Left ventricle myocardium inferior (tissue), 1 donor: ENCODE results near the gene KAZN. TPM values are rescaled to one million over a fixed set of nuclear protein-coding genes. Genes with fewer than 3 reads are reported as not detected.

Experiments used
- DNase-seq: peaks from one replicate; pipeline ENCODE4 v3.0.0-alpha.2; 2020
- H3K27ac ChIP-seq: fragments of 200-600 bp; replicated peaks from 2 replicates; pipeline ENCODE4 v1.8.0; 2021
- H3K27me3 ChIP-seq: fragments of 200-600 bp; 2 replicates; pipeline ENCODE4 v1.8.0; 2021; ENCODE audit warnings: low read depth
- H3K36me3 ChIP-seq: fragments of 200-600 bp; 2 replicates; pipeline ENCODE4 v1.8.0; 2021
- H3K4me1 ChIP-seq: fragments of 200-600 bp; 2 replicates; pipeline ENCODE4 v1.8.0; 2021
- H3K4me3 ChIP-seq: fragments of 200-600 bp; 2 replicates; pipeline ENCODE4 v1.8.0; 2021; ENCODE audit warnings: mild to moderate bottlenecking, moderate library complexity
- H3K9me3 ChIP-seq: fragments of 200-600 bp; replicated peaks from 2 replicates; pipeline ENCODE4 v1.8.0; 2021
- intact Hi-C: fragments of 100-400 bp; cut with micrococcal nuclease; formaldehyde crosslinking; loops from one replicate; pipeline ENCODE4 v1.11.0; 2022
- total RNA-seq: library from RNA; stranded (reverse); fragmentation: NEBNext Ultra II Directional; extraction: Animal tissue kit (Norgen Biotek cat#: 25700); gene quantifications from one replicate; pipeline ENCODE4 v1.2.1, GENCODE V29; 2021
- TF ChIP-seq, protein P1 (sequence below): fragments of 200-600 bp; IDR thresholded peaks from 2 replicates; pipeline ENCODE4 v1.8.0; 2021; ENCODE audit warnings: antibody characterized with exemption, mild to moderate bottlenecking, borderline replicate concordance
- donor health status: DM: no; HTN: yes; CAD: no; lungs with severe emphysema.

The KAZN gene
- total RNA-seq, 1 donor from 2014 or later, result 2.2 TPM

DNA sequence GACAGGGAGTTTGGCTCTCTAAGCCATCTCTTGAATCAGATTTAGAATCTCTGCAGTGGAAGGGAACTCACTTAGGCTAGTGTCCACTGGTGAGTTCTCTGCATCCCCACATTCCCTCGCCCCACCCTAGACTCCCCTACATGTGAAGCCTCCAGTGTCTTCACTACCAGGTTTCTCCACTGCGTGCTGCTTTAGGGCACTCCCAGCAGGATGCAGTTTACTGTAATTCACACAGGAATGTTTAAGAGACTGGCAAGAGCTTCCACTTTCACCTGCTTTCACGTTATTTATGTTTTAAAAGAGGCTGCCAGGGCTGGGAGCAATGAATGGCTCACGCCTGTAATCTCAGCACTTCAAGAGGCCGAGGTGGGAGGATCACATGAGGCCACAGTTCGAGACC is 60.2 kb downstream of the KAZN start:
- no peak for DNase-seq
- H3K27ac ChIP-seq, result no peak overlapping the region
- TF ChIP-seq, protein P1, sequence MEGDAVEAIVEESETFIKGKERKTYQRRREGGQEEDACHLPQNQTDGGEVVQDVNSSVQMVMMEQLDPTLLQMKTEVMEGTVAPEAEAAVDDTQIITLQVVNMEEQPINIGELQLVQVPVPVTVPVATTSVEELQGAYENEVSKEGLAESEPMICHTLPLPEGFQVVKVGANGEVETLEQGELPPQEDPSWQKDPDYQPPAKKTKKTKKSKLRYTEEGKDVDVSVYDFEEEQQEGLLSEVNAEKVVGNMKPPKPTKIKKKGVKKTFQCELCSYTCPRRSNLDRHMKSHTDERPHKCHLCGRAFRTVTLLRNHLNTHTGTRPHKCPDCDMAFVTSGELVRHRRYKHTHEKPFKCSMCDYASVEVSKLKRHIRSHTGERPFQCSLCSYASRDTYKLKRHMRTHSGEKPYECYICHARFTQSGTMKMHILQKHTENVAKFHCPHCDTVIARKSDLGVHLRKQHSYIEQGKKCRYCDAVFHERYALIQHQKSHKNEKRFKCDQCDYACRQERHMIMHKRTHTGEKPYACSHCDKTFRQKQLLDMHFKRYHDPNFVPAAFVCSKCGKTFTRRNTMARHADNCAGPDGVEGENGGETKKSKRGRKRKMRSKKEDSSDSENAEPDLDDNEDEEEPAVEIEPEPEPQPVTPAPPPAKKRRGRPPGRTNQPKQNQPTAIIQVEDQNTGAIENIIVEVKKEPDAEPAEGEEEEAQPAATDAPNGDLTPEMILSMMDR, result no peak
- no peaks in the 10 kb centered on the region for H3K36me3 ChIP-seq
- no peak overlapping the region for H3K4me3 ChIP-seq
- intact Hi-C loops, result no loop called here
- H3K4me1 ChIP-seq, result no peaks in the 10 kb centered on the region
- no peaks in the 10 kb centered on the region for H3K9me3 ChIP-seq
- H3K27me3 ChIP-seq, result peaks cover 84% of the 10 kb centered on the region

DNA sequence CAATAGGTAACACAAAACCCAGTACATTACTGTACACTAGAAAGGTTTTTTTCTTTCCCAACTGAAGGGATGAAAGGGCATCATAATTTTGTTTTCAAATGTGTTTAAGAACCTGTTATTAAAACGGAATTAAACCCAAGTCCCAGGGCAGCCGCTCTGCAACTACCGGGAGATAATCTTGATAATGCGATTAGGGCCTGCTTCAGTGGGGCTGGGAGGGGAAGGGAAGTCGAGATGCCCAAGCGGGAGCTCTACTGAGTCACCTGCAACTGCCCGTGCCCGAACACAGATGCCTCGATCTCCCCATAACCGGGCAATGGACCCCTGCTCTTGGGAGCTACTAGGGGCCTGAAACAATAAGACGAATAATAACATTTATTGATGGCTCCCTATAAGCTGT is 61.4 kb downstream of the KAZN start:
- peaks cover 87% of the 10 kb centered on the region for H3K27me3 ChIP-seq
- H3K9me3 ChIP-seq, result no peaks in the 10 kb centered on the region
- no peak overlapping the region for H3K4me3 ChIP-seq
- intact Hi-C loops, result no loop called here
- H3K27ac ChIP-seq, result no peak overlapping the region
- no peaks in the 10 kb centered on the region for H3K4me1 ChIP-seq
- TF ChIP-seq, protein P1, result no peak
- H3K36me3 ChIP-seq, result no peaks in the 10 kb centered on the region
- DNase-seq, result no peak

- intact Hi-C loops, result no loop called here
- H3K9me3 ChIP-seq, result no peaks in the 10 kb centered on the region
- peak overlapping the region; percentile 56 for H3K27ac ChIP-seq
- TF ChIP-seq, protein P1, result no peak
- H3K36me3 ChIP-seq, result no peaks in the 10 kb centered on the region
- peaks cover 88% of the 10 kb centered on the region for H3K27me3 ChIP-seq
- peak overlapping the region; percentile 35 for H3K4me3 ChIP-seq
- no peaks in the 10 kb centered on the region for H3K4me1 ChIP-seq
- DNase-seq, result no peak
These were observed 62.3 kb downstream of the KAZN start for GRCh38 chr1:14660801-14661200.

DNA sequence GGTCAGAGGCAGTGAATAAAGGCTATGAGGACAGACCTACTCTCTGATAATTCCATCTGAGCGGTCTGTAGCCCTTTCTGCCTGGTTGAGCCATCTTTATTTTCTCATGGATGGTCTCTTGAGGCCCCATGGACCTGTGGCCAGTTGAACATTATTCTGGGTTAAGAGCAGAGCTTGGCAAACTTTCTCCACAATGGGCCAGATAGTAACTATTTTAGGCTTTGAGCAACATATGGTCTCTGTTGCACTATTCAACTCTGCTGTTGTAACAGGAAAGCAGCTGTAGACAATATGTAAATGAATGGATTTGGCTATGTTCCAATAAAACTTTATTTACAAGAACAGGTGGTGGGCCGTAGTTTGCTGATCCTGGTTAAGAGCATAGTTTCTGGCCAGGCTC is 62.7 kb downstream of the KAZN start:
- Histone ChIP-seq H3K27me3 (peaks cover 86% of the 10 kb centered on the region), H3K9me3 (no peaks in the 10 kb centered on the region), H3K27ac (peak overlapping the region; percentile 56), H3K4me3 (no peak overlapping the region), H3K36me3 (no peaks in the 10 kb centered on the region), H3K4me1 (no peaks in the 10 kb centered on the region)
- TF ChIP-seq, protein P1, result no peak
- intact Hi-C loops, result no loop called here
- no peak for DNase-seq

- H3K9me3 ChIP-seq, result no peaks in the 10 kb centered on the region
- no peak overlapping the region for H3K4me3 ChIP-seq
- H3K4me1 ChIP-seq, result no peaks in the 10 kb centered on the region
- intact Hi-C loops, result no loop called here
- H3K36me3 ChIP-seq, result no peaks in the 10 kb centered on the region
- H3K27ac ChIP-seq, result peak overlapping the region; percentile 56
- TF ChIP-seq, protein P1, result no peak
- peak; percentile 58 for DNase-seq
- H3K27me3 ChIP-seq, result peaks cover 84% of the 10 kb centered on the region
These were observed 63.6 kb downstream of the KAZN start for GRCh38 chr1:14662116-14662515.

DNA sequence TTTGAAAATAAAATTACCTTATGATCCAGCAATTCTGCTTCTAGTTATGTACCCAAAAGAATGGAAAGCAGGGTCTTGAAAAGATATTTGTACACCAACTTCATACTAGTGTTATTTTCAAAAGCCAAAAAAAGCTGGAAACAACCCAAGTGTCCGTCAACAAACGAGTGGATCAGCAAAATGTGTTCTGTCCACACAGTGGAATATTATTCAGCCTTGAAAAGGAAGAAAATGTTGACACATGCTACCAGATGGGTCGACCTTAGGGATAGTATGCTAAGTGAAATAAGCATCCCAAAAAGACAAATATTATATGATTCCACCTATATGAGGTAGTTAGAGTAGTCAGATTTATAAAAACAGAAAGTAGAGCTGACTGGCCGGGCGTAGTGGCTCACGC is 65.3 kb downstream of the KAZN start:
- intact Hi-C loops, result no loop called here
- no peak overlapping the region for H3K27ac ChIP-seq
- no peaks in the 10 kb centered on the region for H3K9me3 ChIP-seq

More for the DNA sequence above, 65.3 kb downstream of the KAZN start:
- DNase-seq, result no peak
- peaks cover 81% of the 10 kb centered on the region for H3K27me3 ChIP-seq
- no peaks in the 10 kb centered on the region for H3K36me3 ChIP-seq
- TF ChIP-seq, protein P1, result no peak
- H3K4me1 ChIP-seq, result no peaks in the 10 kb centered on the region
- H3K4me3 ChIP-seq, result no peak overlapping the region
